GM21526 (cell line): ENCODE results near the gene NUDT4.

ENCODE experiments used
- ATAC-seq: cut with Tn5 transposase; IDR thresholded peaks from one replicate; pipeline ENCODE4 v1.9.1; 2021; ENCODE audit warnings: moderate library complexity; ENCODE audit not compliant: unreplicated experiment, low FRiP score

The NUDT4 gene

GRCh38 chr12:93451423-93452158, 73.9 kb downstream of the NUDT4 start:
- no peak for ATAC-seq

- no peak for ATAC-seq
Measured at GRCh38 chr12:93453633-93454032, 75.9 kb downstream of the NUDT4 start.

- no peak for ATAC-seq
Measured at GRCh38 chr12:93456077-93456476, 78.4 kb downstream of the NUDT4 start.
